Measurements from ENCODE around the gene GSTO1. TPM values are rescaled to one million over a fixed set of nuclear protein-coding genes. Genes with fewer than 3 reads are reported as not detected.

GSTO1 gene
- total and polyA plus RNA-seq, 2 of the 13 experiments (the other 11 are each of a cell fraction or from before 2014, with no cell fraction given) = 228 to 300 TPM

- TF ChIP-seq FLYWCH1 (CRISPR knock-in tag; IDR thresholded peaks at IDR 0.05) (no peak), ZNF543 (CRISPR knock-in tag; IDR thresholded peaks at IDR 0.05) (no peak), ZNF17 (CRISPR knock-in tag; IDR thresholded peaks at IDR 0.05) (no peak), ZNF253 (CRISPR knock-in tag; IDR thresholded peaks at IDR 0.05; ENCODE audit: borderline replicate concordance) (no peak), HES4 (CRISPR knock-in tag; IDR thresholded peaks at IDR 0.05; ENCODE audit: borderline replicate concordance) (peak; percentile 69; the same call in 1 of the 2 replicates), NCOA1 (CRISPR knock-in tag; IDR thresholded peaks at IDR 0.05) (no peak), ZNF281 (CRISPR knock-in tag; IDR thresholded peaks at IDR 0.05; ENCODE audit: borderline replicate concordance) (no peak), HNRNPL (IDR thresholded peaks at IDR 0.05; ENCODE audit: low read depth, low read length) (no peak), ZXDC (CRISPR knock-in tag; IDR thresholded peaks at IDR 0.05) (no peak), ZNF10 (CRISPR knock-in tag; IDR thresholded peaks at IDR 0.05; ENCODE audit: borderline replicate concordance, low read depth) (no peak), RARA (CRISPR knock-in tag; IDR thresholded peaks at IDR 0.05) (no peak), ZNF160 (CRISPR knock-in tag; IDR thresholded peaks at IDR 0.05) (no peak), ZNF878 (CRISPR knock-in tag; IDR thresholded peaks at IDR 0.05) (no peak), TCF12 (IDR thresholded peaks at IDR 0.05) (no peak), TCF12 (CRISPR knock-in tag; IDR thresholded peaks at IDR 0.05) (no peak), IKZF1 (IDR thresholded peaks at IDR 0.05) (no peak), MAFF (IDR thresholded peaks at IDR 0.05; ENCODE audit: low read depth, low read length) (no peak), SNAPC4 (CRISPR knock-in tag; IDR thresholded peaks at IDR 0.05) (0 out of 2 replicates have a peak, but pooled peaks have one; percentile 37), ZNF615 (CRISPR knock-in tag; IDR thresholded peaks at IDR 0.05; ENCODE audit: borderline replicate concordance) (no peak), ATF7-NPFF (CRISPR knock-in tag; IDR thresholded peaks at IDR 0.05; ENCODE audit: low read depth) (no peak)
These were observed 22.7 kb upstream of the GSTO1 start, which contains the start of gene CFAP43 (continued) for GRCh38 chr10:104231784-104232612.

Data from HepG2 (cell line).